Parathyroid adenoma (tissue), 2 donors: ENCODE results near the gene GRIN2C.
A peak's percentile ranks its signal among the peaks of the same experiment; 100 is the strongest.

Experiments used
- H2AFZ ChIP-seq: fragments of 300-600 bp; sonication (generic); one replicate; pipeline ENCODE4 v1.7.0; 2017; ENCODE audit warnings: antibody characterized with exemption, mild to moderate bottlenecking
- H3K27ac ChIP-seq: fragments of 300-600 bp; sonication (generic); one replicate; pipeline ENCODE4 v1.7.0; 2017
- H3K27me3 ChIP-seq: fragments of 300-600 bp; sonication (generic); one replicate; pipeline ENCODE4 v1.7.0; 2017; ENCODE audit warnings: low read length; ENCODE audit not compliant: control insufficient read depth, insufficient read depth
- H3K36me3 ChIP-seq: fragments of 300-600 bp; sonication (generic); one replicate; pipeline ENCODE4 v1.7.0; 2017; ENCODE audit warnings: low read length; ENCODE audit not compliant: control insufficient read depth, insufficient read depth
- H3K4me1 ChIP-seq: fragments of 300-600 bp; sonication (generic); one replicate; pipeline ENCODE4 v1.7.0; 2017; ENCODE audit warnings: control low read depth
- H3K4me2 ChIP-seq: fragments of 300-600 bp; sonication (generic); one replicate; pipeline ENCODE4 v1.7.0; 2017; ENCODE audit warnings: low read length
- H3K4me3 ChIP-seq: fragments of 300-600 bp; sonication (generic); one replicate; pipeline ENCODE4 v1.7.0; 2017; ENCODE audit warnings: low read depth, low read length
- H3K79me2 ChIP-seq: fragments of 300-600 bp; sonication (generic); one replicate; pipeline ENCODE4 v1.7.0; 2017; ENCODE audit warnings: control low read depth
- H3K9ac ChIP-seq: fragments of 300-600 bp; sonication (generic); one replicate; pipeline ENCODE4 v1.7.0; 2017; ENCODE audit warnings: mild to moderate bottlenecking
- H3K9me3 ChIP-seq: fragments of 300-600 bp; sonication (generic); one replicate; pipeline ENCODE4 v1.7.0; 2017; ENCODE audit warnings: low read length; ENCODE audit not compliant: control insufficient read depth
- TF ChIP-seq, protein P1 (sequence below): fragments of 300-600 bp; sonication (generic); IDR thresholded peaks from one replicate; pipeline ENCODE4 v1.7.0; 2017; ENCODE audit warnings: antibody characterized with exemption, mild to moderate bottlenecking
- donor health status: primary hyperparathyroidism.

Gene GRIN2C

DNA sequence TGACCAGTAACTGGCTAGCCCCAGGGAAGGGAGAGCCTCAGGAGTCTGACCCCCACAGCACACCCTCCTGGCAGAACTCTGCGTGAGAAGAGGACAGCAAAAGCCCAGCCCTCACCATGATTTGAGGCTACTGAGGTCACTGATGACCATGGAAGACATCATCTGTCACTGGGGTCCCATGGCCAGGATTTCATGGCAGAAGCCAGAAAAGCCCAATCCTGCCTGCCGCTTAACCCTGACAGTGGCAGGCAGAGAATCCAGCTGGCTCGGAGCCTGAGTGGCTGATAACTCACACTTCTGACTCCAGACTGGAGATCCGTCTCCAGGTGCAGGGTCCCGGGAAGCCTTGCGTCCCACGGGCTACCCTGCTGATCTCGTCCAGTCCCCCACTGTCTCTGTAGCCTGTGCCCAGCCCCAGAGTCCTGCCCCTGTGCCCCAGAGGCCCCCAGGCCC lies 17.5 kb downstream of the GRIN2C start:
- Histone ChIP-seq H3K4me2 (peak overlapping the region; percentile 59), H3K9ac (no peak overlapping the region)
- TF ChIP-seq, protein P1, sequence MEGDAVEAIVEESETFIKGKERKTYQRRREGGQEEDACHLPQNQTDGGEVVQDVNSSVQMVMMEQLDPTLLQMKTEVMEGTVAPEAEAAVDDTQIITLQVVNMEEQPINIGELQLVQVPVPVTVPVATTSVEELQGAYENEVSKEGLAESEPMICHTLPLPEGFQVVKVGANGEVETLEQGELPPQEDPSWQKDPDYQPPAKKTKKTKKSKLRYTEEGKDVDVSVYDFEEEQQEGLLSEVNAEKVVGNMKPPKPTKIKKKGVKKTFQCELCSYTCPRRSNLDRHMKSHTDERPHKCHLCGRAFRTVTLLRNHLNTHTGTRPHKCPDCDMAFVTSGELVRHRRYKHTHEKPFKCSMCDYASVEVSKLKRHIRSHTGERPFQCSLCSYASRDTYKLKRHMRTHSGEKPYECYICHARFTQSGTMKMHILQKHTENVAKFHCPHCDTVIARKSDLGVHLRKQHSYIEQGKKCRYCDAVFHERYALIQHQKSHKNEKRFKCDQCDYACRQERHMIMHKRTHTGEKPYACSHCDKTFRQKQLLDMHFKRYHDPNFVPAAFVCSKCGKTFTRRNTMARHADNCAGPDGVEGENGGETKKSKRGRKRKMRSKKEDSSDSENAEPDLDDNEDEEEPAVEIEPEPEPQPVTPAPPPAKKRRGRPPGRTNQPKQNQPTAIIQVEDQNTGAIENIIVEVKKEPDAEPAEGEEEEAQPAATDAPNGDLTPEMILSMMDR = no peak

DNA sequence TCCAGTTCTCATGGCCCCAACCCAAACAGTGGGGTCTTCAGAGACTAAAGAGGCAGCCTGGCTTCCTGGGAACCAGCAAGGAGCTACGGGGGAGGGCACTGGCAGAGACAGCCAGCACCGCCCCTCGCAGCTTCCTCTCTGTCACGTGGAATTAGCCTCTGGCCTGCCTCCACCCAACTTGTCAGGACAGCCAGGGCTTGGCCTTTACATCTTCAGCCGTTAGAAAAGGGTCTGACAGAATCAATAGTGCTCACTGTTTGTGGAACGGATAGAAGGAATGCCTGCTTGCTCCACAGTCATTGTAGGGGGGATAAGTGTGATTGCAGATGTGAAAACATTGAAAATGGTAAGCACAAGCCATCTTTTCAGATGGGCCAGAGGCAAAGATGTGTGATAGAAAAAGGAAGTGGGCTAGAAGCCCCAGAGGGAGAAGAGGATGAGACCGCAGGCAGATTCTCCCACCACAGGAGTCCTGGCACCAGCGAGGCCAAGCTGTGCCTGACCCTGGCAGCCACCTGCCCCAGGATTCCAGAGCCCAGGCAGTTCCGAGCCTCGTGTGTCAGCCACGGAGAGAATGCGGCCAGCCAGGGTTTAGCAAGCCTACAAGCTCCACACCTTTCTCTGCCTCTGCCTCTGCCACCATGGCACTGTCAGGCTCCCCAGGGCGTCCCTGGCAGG lies 18.6 kb downstream of the GRIN2C start:
- H2AFZ ChIP-seq = no peak overlapping the region
- H3K79me2 ChIP-seq = no peaks in the 10 kb centered on the region
- H3K27me3 ChIP-seq = no peaks in the 10 kb centered on the region
- H3K36me3 ChIP-seq = no peaks in the 10 kb centered on the region
- H3K9me3 ChIP-seq = no peaks in the 10 kb centered on the region
- H3K4me1 ChIP-seq = no peaks in the 10 kb centered on the region
- H3K4me2 ChIP-seq = no peak overlapping the region
- H3K4me3 ChIP-seq = no peak overlapping the region
- no peak overlapping the region for H3K9ac ChIP-seq
- H3K27ac ChIP-seq = no peak overlapping the region
- TF ChIP-seq, protein P1 = no peak

More for the DNA sequence above, 17.5 kb downstream of the GRIN2C start:
- no peaks in the 10 kb centered on the region for H3K9me3 ChIP-seq
- peak overlapping the region; percentile 50 for H2AFZ ChIP-seq
- no peaks in the 10 kb centered on the region for H3K79me2 ChIP-seq
- no peaks in the 10 kb centered on the region for H3K27me3 ChIP-seq
- no peaks in the 10 kb centered on the region for H3K36me3 ChIP-seq
- H3K4me1 ChIP-seq = no peaks in the 10 kb centered on the region
- H3K4me3 ChIP-seq = peak overlapping the region; percentile 16
- H3K27ac ChIP-seq = no peak overlapping the region

DNA sequence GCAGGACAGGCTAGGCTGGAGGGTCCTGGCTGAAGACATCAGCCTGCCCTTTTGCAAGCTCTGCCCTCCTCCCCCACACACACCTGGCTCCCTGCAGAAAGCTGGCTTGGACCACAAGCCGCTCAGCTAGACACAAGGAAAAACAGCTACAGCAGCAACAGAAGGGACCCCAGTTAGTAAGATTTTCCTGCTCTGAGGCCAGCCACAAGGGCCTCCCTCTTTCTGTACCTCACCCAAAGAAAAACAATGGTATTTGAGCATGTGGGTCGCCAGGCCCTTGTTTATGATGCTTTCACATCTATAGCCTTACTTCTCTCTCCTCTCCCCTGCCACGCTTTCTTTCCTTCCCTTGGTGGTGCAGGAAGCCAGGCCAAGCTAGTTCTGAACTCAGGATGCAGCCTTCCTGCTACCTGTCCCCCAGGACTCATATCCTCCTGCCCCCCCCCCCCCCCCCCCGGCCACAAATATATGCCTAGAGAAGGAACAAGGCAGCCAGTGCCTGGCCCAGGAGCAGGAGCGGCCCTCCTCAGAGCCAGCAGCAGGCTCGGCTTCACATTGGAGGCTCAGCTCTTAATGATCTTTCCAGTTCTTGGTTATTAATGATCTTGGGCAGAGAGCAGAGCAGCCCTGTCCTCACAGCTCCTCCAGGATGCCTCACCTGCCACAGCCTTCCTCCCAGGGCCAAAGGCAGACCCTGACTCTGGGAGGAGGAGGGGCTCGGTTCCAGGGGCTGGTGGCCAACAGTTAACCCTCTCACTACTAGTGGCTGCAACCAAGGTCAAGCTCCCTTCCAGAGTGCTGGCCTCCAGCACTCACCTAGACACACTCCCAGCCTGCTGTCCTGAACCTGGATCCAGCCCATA lies 19.5 kb downstream of the GRIN2C start:
- Histone ChIP-seq H3K4me1 (no peaks in the 10 kb centered on the region), H3K9ac (no peak overlapping the region), H3K79me2 (no peaks in the 10 kb centered on the region), H3K36me3 (no peaks in the 10 kb centered on the region), H3K9me3 (no peaks in the 10 kb centered on the region), H3K4me2 (no peak overlapping the region), H3K27ac (no peak overlapping the region), H3K27me3 (no peaks in the 10 kb centered on the region), H3K4me3 (no peak overlapping the region), H2AFZ (no peak overlapping the region)
- TF ChIP-seq, protein P1 = no peak

DNA sequence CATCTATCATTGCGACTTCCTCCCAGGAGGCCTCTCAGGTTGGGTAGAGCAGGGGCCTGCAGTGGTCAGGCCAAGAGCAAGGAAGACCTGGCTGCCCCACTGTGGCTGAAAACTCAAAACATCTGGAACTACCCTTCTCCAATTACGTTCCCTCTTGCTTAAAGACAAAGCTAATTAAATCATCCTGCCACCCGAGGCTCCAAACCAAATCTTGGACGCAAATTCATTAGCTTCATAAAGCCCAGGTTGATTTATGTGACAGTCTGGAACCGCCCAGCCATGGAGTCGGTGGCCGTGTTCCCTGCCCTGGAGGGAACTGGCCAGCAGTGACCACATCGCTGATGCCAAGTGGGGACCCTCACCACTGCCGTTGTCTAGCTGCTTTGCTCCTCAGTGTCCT lies 21.4 kb downstream of the GRIN2C start:
- H3K9me3 ChIP-seq = no peaks in the 10 kb centered on the region
- H3K36me3 ChIP-seq = no peaks in the 10 kb centered on the region
- no peak overlapping the region for H3K4me2 ChIP-seq
- no peak overlapping the region for H3K9ac ChIP-seq
- H3K4me3 ChIP-seq = no peak overlapping the region
- H3K27me3 ChIP-seq = no peaks in the 10 kb centered on the region
- no peaks in the 10 kb centered on the region for H3K4me1 ChIP-seq
- H3K27ac ChIP-seq = no peak overlapping the region
- H2AFZ ChIP-seq = no peak overlapping the region
- TF ChIP-seq, protein P1 = no peak
- H3K79me2 ChIP-seq = no peaks in the 10 kb centered on the region
